ENCODE data around the gene MAU2. TPM values are rescaled to one million over a fixed set of nuclear protein-coding genes. Genes with fewer than 3 reads are reported as not detected.
A peak's percentile ranks its signal among the peaks of the same experiment; 100 is the strongest.

The MAU2 gene
- total RNA-seq, 4 donors from 2014 or later, result 32.4 to 87.6 (median 70.0) TPM

DNA sequence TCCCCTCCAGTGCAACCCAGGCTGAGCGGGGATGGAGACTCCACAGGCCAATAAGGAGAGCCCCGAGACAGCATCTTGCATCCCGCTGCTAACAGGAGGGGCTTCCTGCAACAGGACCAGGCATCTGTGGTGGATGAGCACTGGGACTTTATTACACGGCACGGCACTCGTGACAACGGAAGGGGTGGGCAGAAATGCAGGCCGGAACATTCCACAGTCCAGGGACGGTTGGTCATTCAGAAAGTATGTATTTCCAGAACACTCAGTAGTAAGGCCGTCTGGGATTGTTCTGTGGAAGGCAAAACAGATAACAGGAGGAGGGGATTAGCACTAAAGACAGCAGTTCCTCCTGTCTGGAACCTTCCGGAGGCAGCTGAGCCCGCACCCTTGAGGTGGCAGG, 44.2 kb upstream of the MAU2 start:
- Histone ChIP-seq H3K4me1 (peaks cover 0 to 9% of the 10 kb centered on the region in 2 donors), H3K27me3 (no peaks in the 10 kb centered on the region), H3K9me3 (no peaks in the 10 kb centered on the region), H3K4me3 (no peak overlapping the region), H3K36me3 (no peaks in the 10 kb centered on the region), H3K27ac (peak overlapping the region in 1 of 2 donors; percentile 36)
- intact Hi-C loops (cut with DNase I; ENCODE audit: low total_unique reads), result no loop called here
- DNase-seq, result no peak
- TF ChIP-seq POLR2A (IDR thresholded peaks at IDR 0.05), result no peak
- TF ChIP-seq, protein P1, sequence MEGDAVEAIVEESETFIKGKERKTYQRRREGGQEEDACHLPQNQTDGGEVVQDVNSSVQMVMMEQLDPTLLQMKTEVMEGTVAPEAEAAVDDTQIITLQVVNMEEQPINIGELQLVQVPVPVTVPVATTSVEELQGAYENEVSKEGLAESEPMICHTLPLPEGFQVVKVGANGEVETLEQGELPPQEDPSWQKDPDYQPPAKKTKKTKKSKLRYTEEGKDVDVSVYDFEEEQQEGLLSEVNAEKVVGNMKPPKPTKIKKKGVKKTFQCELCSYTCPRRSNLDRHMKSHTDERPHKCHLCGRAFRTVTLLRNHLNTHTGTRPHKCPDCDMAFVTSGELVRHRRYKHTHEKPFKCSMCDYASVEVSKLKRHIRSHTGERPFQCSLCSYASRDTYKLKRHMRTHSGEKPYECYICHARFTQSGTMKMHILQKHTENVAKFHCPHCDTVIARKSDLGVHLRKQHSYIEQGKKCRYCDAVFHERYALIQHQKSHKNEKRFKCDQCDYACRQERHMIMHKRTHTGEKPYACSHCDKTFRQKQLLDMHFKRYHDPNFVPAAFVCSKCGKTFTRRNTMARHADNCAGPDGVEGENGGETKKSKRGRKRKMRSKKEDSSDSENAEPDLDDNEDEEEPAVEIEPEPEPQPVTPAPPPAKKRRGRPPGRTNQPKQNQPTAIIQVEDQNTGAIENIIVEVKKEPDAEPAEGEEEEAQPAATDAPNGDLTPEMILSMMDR (IDR thresholded peaks at IDR 0.05), result no peak

DNA sequence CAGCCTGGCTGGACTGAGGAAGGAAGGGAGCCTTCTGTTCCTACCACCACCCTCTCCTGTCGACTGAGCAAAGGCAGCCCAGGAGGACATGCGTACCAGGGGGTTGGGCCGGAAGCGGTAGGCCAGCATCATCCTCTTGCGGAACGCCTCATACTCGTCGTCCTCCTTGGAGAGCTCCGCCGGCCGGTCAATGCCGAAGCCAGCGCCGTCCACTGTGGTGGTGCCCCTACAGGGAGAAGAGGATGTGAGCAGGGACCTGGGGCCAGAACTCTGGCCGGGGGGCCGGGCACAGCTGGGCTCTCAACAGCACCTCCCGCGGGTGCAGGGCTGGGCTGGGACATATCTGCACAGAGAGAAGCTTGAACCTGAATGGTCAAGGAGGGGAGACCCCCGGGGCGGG, 43.8 kb upstream of the MAU2 start:
- no peak for DNase-seq
- Histone ChIP-seq H3K4me1 (peaks cover 0 to 9% of the 10 kb centered on the region in 2 donors), H3K9me3 (no peaks in the 10 kb centered on the region), H3K27me3 (no peaks in the 10 kb centered on the region), H3K36me3 (no peaks in the 10 kb centered on the region), H3K27ac (peak overlapping the region in 1 of 2 donors; percentile 36), H3K4me3 (no peak overlapping the region)
- intact Hi-C loops (cut with DNase I; ENCODE audit: low total_unique reads), result no loop called here
- TF ChIP-seq POLR2A (IDR thresholded peaks at IDR 0.05), result no peak
- TF ChIP-seq, protein P1 (IDR thresholded peaks at IDR 0.05), result no peak

DNA sequence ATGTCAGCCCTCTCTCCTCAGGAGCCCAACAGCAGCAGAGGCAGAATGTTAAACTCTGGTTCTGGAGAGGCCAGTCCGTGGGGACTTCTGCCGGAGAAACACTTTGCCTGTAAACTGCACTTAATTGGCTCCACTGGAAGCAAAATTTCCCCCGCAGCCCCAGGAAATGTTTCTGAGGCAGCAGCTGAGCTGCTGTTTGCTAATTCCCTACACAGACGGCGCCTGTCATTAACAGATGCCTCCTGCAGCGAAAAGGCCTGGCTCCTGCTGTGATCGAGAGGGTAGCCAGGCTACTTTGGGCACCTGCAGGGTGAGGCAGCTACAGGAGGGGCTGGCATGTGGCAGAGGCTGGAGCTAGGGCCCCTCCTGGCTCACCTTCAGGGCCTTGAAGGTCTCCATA, 42.3 kb upstream of the MAU2 start:
- no peak overlapping the region for H3K27ac ChIP-seq
- H3K27me3 ChIP-seq, result no peaks in the 10 kb centered on the region
- no peak overlapping the region for H3K4me3 ChIP-seq
- H3K9me3 ChIP-seq, result no peaks in the 10 kb centered on the region
- TF ChIP-seq, protein P1 (IDR thresholded peaks at IDR 0.05), result no peak
- no peak for TF ChIP-seq POLR2A (IDR thresholded peaks at IDR 0.05)
- intact Hi-C loops (cut with DNase I; ENCODE audit: low total_unique reads), result no loop called here
- DNase-seq, result no peak
- H3K36me3 ChIP-seq, result no peaks in the 10 kb centered on the region
- peaks cover 0 to 5% of the 10 kb centered on the region in 2 donors for H3K4me1 ChIP-seq

DNA sequence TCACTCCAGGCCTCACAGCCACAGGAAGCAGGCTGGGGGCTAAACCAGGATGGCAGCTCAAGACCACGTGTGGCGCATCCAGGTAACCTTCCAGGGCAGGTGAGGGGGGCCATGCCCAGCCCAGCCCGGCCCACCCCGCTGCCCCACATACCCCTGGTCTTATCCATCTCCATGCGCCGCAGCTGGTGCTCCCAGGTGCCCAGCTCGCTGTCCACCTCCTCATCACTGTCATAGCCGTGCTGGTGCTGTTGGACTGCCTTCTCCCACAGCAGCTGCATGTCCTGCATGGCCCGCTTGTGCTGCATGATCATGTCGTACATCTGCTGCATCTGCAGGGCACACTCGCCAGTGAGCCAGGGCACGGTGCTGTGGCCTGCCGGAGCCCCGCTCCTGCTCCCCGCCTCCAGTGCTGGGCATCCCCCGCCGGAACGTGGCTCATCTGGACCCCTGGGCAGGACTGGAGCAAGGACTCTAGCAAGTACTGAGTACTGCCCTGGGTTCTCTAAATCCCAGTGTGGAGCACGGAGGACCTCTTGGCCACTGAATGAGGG, 41.5 kb upstream of the MAU2 start:
- no peaks in the 10 kb centered on the region for H3K36me3 ChIP-seq

DNA sequence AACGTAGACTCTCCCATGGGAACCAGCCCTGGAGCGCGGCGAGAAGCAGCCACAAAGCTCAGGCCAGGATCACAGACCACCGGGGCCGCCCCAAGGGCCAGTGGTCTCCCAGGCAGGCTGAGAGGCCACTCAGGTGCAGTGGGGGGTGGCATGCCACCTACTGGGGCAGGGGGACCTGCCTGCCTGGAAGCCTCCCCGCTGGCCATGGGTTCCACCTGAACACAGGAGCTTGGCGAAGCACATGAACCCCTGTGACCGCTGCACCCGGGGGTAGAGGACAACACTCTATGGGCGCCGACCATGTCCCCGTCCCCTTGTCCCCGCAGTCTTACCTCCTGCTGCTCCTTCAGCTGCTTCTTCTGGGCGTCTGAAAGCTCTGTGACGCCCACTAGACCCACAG, 40.8 kb upstream of the MAU2 start:
- Histone ChIP-seq H3K36me3 (no peaks in the 10 kb centered on the region), H3K27me3 (no peaks in the 10 kb centered on the region), H3K4me1 (no peaks in the 10 kb centered on the region), H3K27ac (no peak overlapping the region), H3K9me3 (no peaks in the 10 kb centered on the region), H3K4me3 (no peak overlapping the region)
- no peak for TF ChIP-seq POLR2A (IDR thresholded peaks at IDR 0.05)
- TF ChIP-seq, protein P1 (IDR thresholded peaks at IDR 0.05), result no peak
- no peak for DNase-seq
- intact Hi-C loops (cut with DNase I; ENCODE audit: low total_unique reads), result no loop called here

More for the DNA sequence above, 41.5 kb upstream of the MAU2 start:
- Histone ChIP-seq H3K4me1 (no peaks in the 10 kb centered on the region), H3K27me3 (no peaks in the 10 kb centered on the region), H3K27ac (no peak overlapping the region), H3K4me3 (no peak overlapping the region), H3K9me3 (no peaks in the 10 kb centered on the region)
- intact Hi-C loops (cut with DNase I; ENCODE audit: low total_unique reads), result no loop called here
- no peak for TF ChIP-seq POLR2A (IDR thresholded peaks at IDR 0.05)
- TF ChIP-seq, protein P1 (IDR thresholded peaks at IDR 0.05), result no peak
- DNase-seq, result no peak
